PC-3 (cell line): ENCODE data around the gene ZNF746.

ENCODE experiments used
- CTCF ChIP-seq: fragments of 300-600 bp; sonication (generic); conservative IDR thresholded peaks from 2 replicates; pipeline ENCODE4 v1.5.1; 2017; ENCODE audit warnings: antibody characterized with exemption, low read depth, mild to moderate bottlenecking, low read length
- EZH2 ChIP-seq: fragments of 300-600 bp; sonication (generic); IDR thresholded peaks from one replicate; pipeline ENCODE4 v1.6.1; 2017; ENCODE audit warnings: antibody characterized with exemption, mild to moderate bottlenecking, low read length; ENCODE audit not compliant: unreplicated experiment
- EZH2phosphoT487 ChIP-seq: fragments of 300-600 bp; sonication (generic); IDR thresholded peaks from 2 replicates; pipeline ENCODE4 v1.6.1; 2018; ENCODE audit warnings: mild to moderate bottlenecking, antibody characterized with exemption, low read length, borderline replicate concordance

GRCh38 chr7:149474309-149475120, 23.1 kb downstream of the ZNF746 start:
- TF ChIP-seq CTCF (no peak), EZH2phosphoT487 (no peak), EZH2 (no peak)
